Lower leg skin (tissue), 4 donors: ENCODE measurements around the gene ZBTB12. TPM values are rescaled to one million over a fixed set of nuclear protein-coding genes. Genes with fewer than 3 reads are reported as not detected.

Source experiments
- DNase-seq, 2 donors: peaks; one replicate each; pipeline ENCODE4 v3.0.0-alpha.2; 2019; ENCODE audit warnings: low spot score in 2 of 2
- H3K4me3 ChIP-seq: fragments of 200-600 bp; sonication (generic); 2 replicates; pipeline ENCODE4 v1.5.1; 2017; ENCODE audit warnings: mild to moderate bottlenecking, low read depth; ENCODE audit not compliant: poor library complexity, severe bottlenecking
- POLR2A ChIP-seq, 2 donors: fragments of 450-650 bp; IDR thresholded peaks; one replicate each; pipeline ENCODE4 v1.6.1; 2016 to 2017; ENCODE audit warnings: antibody characterized with exemption in 2 of 2, mild to moderate bottlenecking in 1 of 2, moderate library complexity in 1 of 2
- WGBS, 2 donors: methylation state at CpG; one replicate each; pipeline ENCODE4 v1.1.5; 2018; 5-methylcytosine and 5-hydroxymethylcytosine counted together
- intact Hi-C: fragments of 100-400 bp; cut with DNase I; formaldehyde crosslinking; loops from one replicate; pipeline ENCODE4 v1.15.0; 2023; ENCODE audit warnings: low total_unique reads
- total RNA-seq, 4 donors: library from RNA; depleted of rRNA; stranded (reverse); fragments of >200 nt; gene quantifications; one replicate each; pipeline ENCODE4 v1.1.0, GENCODE V29; 2016
- TF ChIP-seq, protein P1 (sequence below), 3 donors: fragments of 450-650 bp; IDR thresholded peaks; one replicate each; pipeline ENCODE4 v1.5.1; 2016; ENCODE audit warnings: antibody characterized with exemption in 3 of 3, mild to moderate bottlenecking in 3 of 3, moderate library complexity in 2 of 3

ZBTB12 gene
- total RNA-seq, 4 donors from 2014 or later: 0.25 to 1.6 (median 0.77) TPM

GRCh38 chr6:31881136-31881859 is 20.6 kb downstream of the ZBTB12 start:
- intact Hi-C loops: no loop called here
- no peak for DNase-seq
- no peak overlapping the region for H3K4me3 ChIP-seq
- 85 to 88% methylated on average over 9 of the region's 9 CpGs for WGBS, 2 donors
- TF ChIP-seq, protein P1, sequence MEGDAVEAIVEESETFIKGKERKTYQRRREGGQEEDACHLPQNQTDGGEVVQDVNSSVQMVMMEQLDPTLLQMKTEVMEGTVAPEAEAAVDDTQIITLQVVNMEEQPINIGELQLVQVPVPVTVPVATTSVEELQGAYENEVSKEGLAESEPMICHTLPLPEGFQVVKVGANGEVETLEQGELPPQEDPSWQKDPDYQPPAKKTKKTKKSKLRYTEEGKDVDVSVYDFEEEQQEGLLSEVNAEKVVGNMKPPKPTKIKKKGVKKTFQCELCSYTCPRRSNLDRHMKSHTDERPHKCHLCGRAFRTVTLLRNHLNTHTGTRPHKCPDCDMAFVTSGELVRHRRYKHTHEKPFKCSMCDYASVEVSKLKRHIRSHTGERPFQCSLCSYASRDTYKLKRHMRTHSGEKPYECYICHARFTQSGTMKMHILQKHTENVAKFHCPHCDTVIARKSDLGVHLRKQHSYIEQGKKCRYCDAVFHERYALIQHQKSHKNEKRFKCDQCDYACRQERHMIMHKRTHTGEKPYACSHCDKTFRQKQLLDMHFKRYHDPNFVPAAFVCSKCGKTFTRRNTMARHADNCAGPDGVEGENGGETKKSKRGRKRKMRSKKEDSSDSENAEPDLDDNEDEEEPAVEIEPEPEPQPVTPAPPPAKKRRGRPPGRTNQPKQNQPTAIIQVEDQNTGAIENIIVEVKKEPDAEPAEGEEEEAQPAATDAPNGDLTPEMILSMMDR (IDR thresholded peaks at IDR 0.05): no peak
- no peak for TF ChIP-seq POLR2A (IDR thresholded peaks at IDR 0.05)

GRCh38 chr6:31880616-31881015 is 21.3 kb downstream of the ZBTB12 start:
- DNase-seq: no peak
- TF ChIP-seq, protein P1 (IDR thresholded peaks at IDR 0.05): no peak
- TF ChIP-seq POLR2A (IDR thresholded peaks at IDR 0.05): no peak
- 88 to 91% methylated on average over 10 of the region's 10 CpGs for WGBS, 2 donors
- intact Hi-C loops: no loop called here
- H3K4me3 ChIP-seq: no peak overlapping the region

DNA sequence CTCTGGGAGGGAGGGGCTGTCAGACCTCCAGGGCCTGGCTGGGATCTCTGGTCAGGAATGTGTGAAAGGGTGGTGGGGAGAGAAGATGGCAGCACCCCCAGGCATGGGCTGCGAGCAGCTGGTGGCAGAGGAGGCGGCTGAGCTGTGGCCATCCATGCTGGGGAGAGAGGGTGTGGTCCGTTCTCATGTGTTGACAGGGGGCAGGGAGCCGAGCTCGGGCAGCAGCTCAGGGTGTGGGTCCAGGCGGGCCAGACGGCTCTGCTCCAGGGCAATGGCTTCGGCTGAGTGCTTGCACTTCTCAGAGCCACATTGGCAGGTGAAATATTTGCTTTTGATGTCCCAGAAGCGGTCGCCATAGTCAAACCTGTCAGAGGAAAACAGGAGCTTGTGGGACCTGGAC is 22.0 kb downstream of the ZBTB12 start:
- TF ChIP-seq, protein P1 (IDR thresholded peaks at IDR 0.05): no peak
- no peak for TF ChIP-seq POLR2A (IDR thresholded peaks at IDR 0.05)
- intact Hi-C loops: no loop called here
- WGBS, 2 donors: 53 to 57% methylated on average over 10 of the region's 10 CpGs
- DNase-seq: no peak
- no peak overlapping the region for H3K4me3 ChIP-seq

DNA sequence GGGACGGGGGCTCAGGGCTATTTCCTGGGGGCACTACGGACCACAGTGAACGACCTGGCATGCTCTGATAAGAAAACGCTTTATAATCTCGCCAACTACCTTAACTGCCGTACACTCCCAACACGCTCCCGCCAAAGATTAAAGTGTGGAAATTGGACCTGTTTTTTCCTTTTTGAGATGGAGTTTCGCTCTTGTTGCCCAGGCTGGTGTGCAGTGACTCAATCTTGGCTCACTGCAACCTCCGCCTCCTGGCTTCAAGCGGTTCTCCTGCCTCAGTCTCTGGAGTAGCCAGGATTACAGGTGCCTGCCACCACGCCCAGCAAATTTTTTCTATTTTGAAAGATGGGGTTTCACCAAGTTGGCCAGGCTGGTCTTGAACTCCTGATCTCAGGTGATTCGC is 22.7 kb downstream of the ZBTB12 start:
- no peak overlapping the region for H3K4me3 ChIP-seq
- intact Hi-C loops: no loop called here
- DNase-seq: no peak

GRCh38 chr6:31878726-31879125 is 23.2 kb downstream of the ZBTB12 start, which contains the start of gene SLC44A4:
SLC44A4 (minus strand) TSS chr6:31878997; CDS start chr6:31878980, 17 bp downstream.
- intact Hi-C loops: no loop called here
- no peak within 1 kb of the TSS for H3K4me3 ChIP-seq
- no peak for TF ChIP-seq POLR2A (IDR thresholded peaks at IDR 0.05)
- TF ChIP-seq, protein P1 (IDR thresholded peaks at IDR 0.05): no peak
- no peak for DNase-seq
- WGBS, 2 donors: 54 to 58% methylated on average over 18 of the region's 18 CpGs

More for the DNA sequence above, 22.7 kb downstream of the ZBTB12 start:
- WGBS, 2 donors: 55 to 70% methylated on average over 13 of the region's 13 CpGs
- no peak for TF ChIP-seq POLR2A (IDR thresholded peaks at IDR 0.05)
- TF ChIP-seq, protein P1 (IDR thresholded peaks at IDR 0.05): no peak
